ENCODE data around the gene PAQR4. TPM values are rescaled to one million over a fixed set of nuclear protein-coding genes. Genes with fewer than 3 reads are reported as not detected.

PAQR4 gene
- total RNA-seq, 4 donors from 2014 or later = 2.8 to 5.6 (median 3.3) TPM

DNA sequence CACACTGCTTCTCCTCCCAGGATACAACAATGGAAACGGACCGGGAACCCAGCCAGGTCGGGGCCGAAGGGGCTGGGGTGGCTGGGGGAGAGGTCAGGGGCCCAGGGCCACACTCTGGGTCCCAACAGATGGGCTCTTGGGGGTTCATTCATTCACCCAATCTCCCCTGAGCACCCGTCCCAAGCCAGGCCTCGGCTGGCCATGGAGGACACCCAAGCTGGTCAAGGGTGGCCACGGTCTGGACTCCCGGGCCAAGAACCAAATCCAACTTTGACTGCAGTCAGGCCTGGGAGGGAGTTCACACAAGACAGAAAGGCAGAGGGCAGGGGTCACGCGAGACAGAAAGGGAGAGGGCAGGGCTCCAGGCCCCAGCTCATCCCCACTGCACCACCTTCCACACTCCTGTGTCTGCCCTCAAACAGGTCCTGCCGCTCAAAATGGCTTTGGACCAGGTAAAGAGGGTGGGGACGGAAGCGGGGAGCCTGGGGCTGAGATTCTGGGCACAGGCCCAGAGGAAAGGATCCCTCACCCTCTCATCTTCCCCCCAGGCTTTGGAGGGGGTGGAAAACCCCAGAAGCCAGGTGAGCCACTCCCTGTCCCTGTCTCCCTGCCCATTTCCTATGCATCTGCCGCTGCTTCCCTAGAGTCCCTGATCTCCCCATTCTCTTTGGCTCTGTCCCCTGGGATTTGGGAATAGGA, 23.4 kb downstream of the PAQR4 start:
- Histone ChIP-seq H3K27ac (no peak overlapping the region), H3K9me3 (no peaks in the 10 kb centered on the region), H3K4me1 (no peaks in the 10 kb centered on the region), H3K4me3 (replicated peaks in 1 of 3) (no peak overlapping the region), H3K27me3 (no peaks in the 10 kb centered on the region), H3K36me3 (no peaks in the 10 kb centered on the region)
- WGBS, 2 donors = 85 to 90% methylated on average over 11 to 14 of the region's 14 CpGs
- DNase-seq = no peak
- TF ChIP-seq, protein P1, sequence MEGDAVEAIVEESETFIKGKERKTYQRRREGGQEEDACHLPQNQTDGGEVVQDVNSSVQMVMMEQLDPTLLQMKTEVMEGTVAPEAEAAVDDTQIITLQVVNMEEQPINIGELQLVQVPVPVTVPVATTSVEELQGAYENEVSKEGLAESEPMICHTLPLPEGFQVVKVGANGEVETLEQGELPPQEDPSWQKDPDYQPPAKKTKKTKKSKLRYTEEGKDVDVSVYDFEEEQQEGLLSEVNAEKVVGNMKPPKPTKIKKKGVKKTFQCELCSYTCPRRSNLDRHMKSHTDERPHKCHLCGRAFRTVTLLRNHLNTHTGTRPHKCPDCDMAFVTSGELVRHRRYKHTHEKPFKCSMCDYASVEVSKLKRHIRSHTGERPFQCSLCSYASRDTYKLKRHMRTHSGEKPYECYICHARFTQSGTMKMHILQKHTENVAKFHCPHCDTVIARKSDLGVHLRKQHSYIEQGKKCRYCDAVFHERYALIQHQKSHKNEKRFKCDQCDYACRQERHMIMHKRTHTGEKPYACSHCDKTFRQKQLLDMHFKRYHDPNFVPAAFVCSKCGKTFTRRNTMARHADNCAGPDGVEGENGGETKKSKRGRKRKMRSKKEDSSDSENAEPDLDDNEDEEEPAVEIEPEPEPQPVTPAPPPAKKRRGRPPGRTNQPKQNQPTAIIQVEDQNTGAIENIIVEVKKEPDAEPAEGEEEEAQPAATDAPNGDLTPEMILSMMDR (IDR thresholded peaks at IDR 0.05) = no peak
- TF ChIP-seq POLR2A (IDR thresholded peaks at IDR 0.05) = no peak
- intact Hi-C loops (cut with DNase I) = no loop called here

DNA sequence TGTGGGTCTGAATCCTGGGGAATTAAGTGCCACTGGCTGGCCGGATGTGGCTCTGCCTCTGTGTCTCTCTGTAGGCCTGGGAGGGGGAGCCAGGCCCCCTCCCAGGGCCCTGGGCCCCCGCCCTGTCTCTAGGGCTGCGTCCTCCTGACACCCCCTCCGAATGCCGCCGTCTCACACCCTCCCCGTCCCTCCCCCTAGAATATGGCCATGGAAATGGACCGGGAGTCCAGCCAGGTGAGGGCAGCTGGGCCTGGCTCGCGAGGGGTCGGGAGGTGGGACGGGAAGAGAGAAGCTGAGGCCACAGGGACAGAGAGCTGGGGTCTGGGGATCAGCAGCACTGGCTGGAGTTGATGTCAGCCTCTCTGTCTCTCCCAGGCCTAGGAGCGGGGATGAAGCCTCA, 27.1 kb downstream of the PAQR4 start:
- Histone ChIP-seq H3K9me3 (no peaks in the 10 kb centered on the region), H3K4me1 (no peaks in the 10 kb centered on the region), H3K27me3 (no peaks in the 10 kb centered on the region), H3K36me3 (no peaks in the 10 kb centered on the region), H3K27ac (no peak overlapping the region), H3K4me3 (replicated peaks in 1 of 3) (no peak overlapping the region)
- WGBS, 2 donors = 82 to 88% methylated on average over 11 to 12 of the region's 13 CpGs
- no peak for TF ChIP-seq POLR2A (IDR thresholded peaks at IDR 0.05)
- TF ChIP-seq, protein P1 (IDR thresholded peaks at IDR 0.05) = no peak
- intact Hi-C loops (cut with DNase I) = no loop called here
- no peak for DNase-seq

GRCh38 chr16:2999929-3000328, 30.8 kb downstream of the PAQR4 start:
- Histone ChIP-seq H3K36me3 (no peaks in the 10 kb centered on the region), H3K4me3 (replicated peaks in 1 of 3) (no peak overlapping the region), H3K4me1 (peaks cover 0 to 3% of the 10 kb centered on the region in 2 donors), H3K9me3 (no peaks in the 10 kb centered on the region), H3K27me3 (no peaks in the 10 kb centered on the region), H3K27ac (no peak overlapping the region)
- TF ChIP-seq POLR2A (IDR thresholded peaks at IDR 0.05) = no peak
- TF ChIP-seq, protein P1 (IDR thresholded peaks at IDR 0.05) = no peak
- intact Hi-C loops (cut with DNase I) = no loop called here
- WGBS, 2 donors = 87 to 88% methylated on average over 6 of the region's 6 CpGs
- DNase-seq = no peak

GRCh38 chr16:3000540-3000939, 31.4 kb downstream of the PAQR4 start:
- TF ChIP-seq, protein P1 (IDR thresholded peaks at IDR 0.05) = no peak
- no peak for TF ChIP-seq POLR2A (IDR thresholded peaks at IDR 0.05)
- no peak overlapping the region for H3K4me3 ChIP-seq (replicated peaks in 1 of 3)
- no peaks in the 10 kb centered on the region for H3K36me3 ChIP-seq
- DNase-seq = no peak
- peaks cover 0 to 4% of the 10 kb centered on the region in 2 donors for H3K4me1 ChIP-seq
- WGBS, 2 donors = 90 to 100% methylated on average over 1 of the region's 4 CpGs
- no peaks in the 10 kb centered on the region for H3K9me3 ChIP-seq
- H3K27me3 ChIP-seq = no peaks in the 10 kb centered on the region
- intact Hi-C loops (cut with DNase I) = no loop called here
- H3K27ac ChIP-seq = no peak overlapping the region

GRCh38 chr16:3001316-3001715, 32.2 kb downstream of the PAQR4 start:
- intact Hi-C loops (cut with DNase I) = no loop called here
- WGBS, 2 donors = 76 to 94% methylated on average over 5 to 9 of the region's 12 CpGs
- no peaks in the 10 kb centered on the region for H3K9me3 ChIP-seq
- no peak for DNase-seq
- H3K36me3 ChIP-seq = no peaks in the 10 kb centered on the region
- no peak overlapping the region for H3K27ac ChIP-seq
- H3K27me3 ChIP-seq = no peaks in the 10 kb centered on the region
- TF ChIP-seq, protein P1 (IDR thresholded peaks at IDR 0.05) = no peak
- no peak for TF ChIP-seq POLR2A (IDR thresholded peaks at IDR 0.05)
- H3K4me1 ChIP-seq = peaks cover 0 to 4% of the 10 kb centered on the region in 2 donors
- H3K4me3 ChIP-seq (replicated peaks in 1 of 3) = no peak overlapping the region
